OCI-LY7 (cell line): Measurements from ENCODE around the gene GRK4.
A peak's percentile ranks its signal among the peaks of the same experiment; 100 is the strongest.

Source experiments
- EZH2phosphoT487 ChIP-seq: fragments of 200-600 bp; sonication (generic); IDR thresholded peaks from 2 replicates; pipeline ENCODE4 v1.6.1; 2018; ENCODE audit warnings: low read depth, borderline replicate concordance, mild to moderate bottlenecking, mixed run types, antibody characterized with exemption, low read length, moderate library complexity, mixed read lengths
- TF ChIP-seq, protein P1 (sequence below): fragments of 200-600 bp; sonication (generic); conservative IDR thresholded peaks from 2 replicates; pipeline ENCODE4 v1.5.1; 2014; ENCODE audit warnings: mild to moderate bottlenecking, antibody characterized with exemption, low read length, moderate library complexity, mixed read lengths

- TF ChIP-seq, protein P1, sequence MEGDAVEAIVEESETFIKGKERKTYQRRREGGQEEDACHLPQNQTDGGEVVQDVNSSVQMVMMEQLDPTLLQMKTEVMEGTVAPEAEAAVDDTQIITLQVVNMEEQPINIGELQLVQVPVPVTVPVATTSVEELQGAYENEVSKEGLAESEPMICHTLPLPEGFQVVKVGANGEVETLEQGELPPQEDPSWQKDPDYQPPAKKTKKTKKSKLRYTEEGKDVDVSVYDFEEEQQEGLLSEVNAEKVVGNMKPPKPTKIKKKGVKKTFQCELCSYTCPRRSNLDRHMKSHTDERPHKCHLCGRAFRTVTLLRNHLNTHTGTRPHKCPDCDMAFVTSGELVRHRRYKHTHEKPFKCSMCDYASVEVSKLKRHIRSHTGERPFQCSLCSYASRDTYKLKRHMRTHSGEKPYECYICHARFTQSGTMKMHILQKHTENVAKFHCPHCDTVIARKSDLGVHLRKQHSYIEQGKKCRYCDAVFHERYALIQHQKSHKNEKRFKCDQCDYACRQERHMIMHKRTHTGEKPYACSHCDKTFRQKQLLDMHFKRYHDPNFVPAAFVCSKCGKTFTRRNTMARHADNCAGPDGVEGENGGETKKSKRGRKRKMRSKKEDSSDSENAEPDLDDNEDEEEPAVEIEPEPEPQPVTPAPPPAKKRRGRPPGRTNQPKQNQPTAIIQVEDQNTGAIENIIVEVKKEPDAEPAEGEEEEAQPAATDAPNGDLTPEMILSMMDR, result peak; percentile 33; the same call in 1 of the 2 replicates
- no peak for TF ChIP-seq EZH2phosphoT487
These were observed 32.4 kb upstream of the GRK4 start for GRCh38 chr4:2930758-2931511.
